Measurements from ENCODE around the gene TTC38.

Gene TTC38

DNA sequence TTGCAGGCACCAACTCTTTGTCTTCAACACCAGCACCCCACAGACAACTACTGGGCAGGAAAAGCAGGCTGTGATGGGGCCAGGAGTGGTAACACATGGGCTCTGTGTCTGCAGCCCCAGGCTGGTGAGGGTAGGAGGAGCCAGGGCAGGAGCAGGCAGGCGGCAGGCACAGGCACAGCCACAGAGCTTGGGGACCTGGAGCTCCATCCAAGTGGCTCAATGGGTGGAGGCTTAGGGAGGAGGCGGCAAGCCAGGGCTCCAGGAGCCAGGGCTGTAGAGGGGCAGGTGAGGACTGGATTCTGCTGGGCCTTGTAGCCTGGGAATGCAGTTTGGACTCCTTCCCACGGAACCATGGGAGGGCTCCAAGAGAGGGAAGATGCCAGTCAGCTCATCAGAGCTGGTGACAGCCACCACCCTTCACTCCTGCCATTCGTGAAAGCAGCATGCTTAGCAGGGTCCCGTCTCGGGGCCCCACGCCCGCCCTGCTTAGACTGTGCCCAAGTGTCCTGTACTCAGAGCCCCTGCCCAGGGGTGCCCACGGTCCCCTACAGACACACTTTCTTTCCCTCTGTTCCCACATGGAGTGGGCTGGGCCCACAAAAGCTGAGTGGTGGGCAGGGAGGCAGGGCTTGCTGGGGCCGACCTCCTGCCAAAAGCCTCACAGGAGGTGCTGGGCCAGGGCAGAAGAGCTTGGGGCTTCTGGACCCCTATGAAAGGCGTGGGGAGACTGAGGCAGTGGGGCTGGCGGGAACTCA, 12.4 kb downstream of the TTC38 start:
- DNase-seq: no peak

DNA sequence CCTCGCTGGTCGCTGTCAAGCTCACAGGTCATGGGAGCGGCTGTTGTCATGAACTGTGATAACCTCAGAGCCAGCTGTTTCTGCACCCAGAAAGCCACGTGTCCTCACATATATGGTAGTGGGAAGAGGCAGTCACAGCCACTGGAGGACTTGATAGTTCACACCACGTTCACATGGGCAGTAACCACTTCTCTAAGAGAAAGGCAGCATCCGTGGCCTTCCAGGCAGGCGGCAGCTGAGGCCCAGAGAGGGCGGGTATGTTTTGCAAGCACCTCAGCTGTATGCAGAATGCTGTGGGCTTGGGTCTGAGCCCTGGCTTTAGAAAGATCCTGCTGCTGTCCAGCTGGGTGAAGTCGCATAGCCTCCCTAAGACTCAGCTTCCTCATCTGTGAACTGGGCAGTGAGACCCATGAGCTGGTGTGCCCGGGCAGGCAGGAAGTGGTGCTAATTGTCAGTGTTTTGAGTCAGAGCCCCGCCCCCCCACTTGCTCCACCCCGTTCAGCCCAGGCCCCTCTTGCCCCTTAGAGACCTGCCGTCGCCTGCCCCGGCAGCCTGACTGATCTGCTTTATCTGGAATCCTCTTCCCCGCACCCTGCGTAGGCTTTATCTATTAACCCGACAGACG, 13.3 kb downstream of the TTC38 start:
- DNase-seq: no peak

DNA sequence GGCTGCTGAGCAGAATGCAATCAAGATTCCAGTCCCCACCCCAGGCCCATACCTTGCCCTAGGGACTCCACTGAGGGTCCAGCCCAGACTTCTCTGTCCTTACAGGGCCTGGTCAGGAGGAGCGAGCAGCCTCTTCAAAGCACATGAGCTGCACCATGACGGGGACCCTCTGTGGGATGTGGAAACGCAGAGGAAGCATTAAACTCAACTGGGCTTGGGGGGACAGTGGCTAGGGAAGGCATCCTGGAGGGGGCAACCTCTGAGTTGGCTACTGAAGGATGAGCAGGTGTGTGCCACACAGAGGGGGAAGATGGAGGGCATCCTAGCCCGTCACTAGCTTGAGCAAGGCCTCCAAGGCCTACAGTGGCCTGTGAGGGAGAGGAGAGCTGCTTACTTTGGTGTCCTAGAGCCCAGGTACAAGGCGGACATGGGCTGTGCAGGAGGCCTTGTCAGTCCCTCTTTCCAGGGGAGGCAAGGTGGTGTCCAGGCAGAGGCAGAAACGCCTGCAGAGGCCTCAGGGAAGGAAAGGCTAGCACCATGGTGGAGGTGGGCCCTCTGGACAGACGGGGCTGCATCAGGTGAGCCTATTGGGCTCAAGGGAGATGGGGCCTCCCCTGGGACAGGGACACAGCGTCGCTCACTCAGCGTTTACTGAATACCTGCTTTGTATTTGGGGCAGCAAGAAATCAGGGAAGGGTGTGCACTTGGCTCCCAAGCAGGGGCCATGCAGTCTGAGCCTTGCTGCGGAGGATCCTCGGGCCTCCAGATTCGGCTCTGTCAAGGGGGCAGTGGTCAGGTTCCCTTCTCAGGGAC, 14.3 kb downstream of the TTC38 start:
- no peak for DNase-seq

DNA sequence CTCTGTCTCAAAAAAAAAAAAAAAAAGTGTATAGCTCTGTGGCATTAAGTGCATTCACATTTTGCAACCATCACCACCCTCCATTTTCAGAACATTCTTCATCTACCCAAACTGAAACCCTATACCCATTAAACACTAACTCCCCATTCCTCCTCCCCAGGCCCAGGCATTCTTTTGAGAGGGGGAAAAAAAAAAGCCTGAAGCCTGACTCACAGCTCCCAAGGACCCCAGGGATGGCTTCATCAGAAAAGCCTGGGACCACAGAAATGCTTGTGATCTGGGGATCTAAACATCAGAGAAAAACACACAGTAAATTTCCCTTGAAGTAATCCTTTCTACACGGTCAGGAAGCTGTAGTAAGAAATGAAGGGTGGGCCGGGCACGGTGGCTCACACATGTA, 18.2 kb downstream of the TTC38 start:
- DNase-seq: no peak

DNA sequence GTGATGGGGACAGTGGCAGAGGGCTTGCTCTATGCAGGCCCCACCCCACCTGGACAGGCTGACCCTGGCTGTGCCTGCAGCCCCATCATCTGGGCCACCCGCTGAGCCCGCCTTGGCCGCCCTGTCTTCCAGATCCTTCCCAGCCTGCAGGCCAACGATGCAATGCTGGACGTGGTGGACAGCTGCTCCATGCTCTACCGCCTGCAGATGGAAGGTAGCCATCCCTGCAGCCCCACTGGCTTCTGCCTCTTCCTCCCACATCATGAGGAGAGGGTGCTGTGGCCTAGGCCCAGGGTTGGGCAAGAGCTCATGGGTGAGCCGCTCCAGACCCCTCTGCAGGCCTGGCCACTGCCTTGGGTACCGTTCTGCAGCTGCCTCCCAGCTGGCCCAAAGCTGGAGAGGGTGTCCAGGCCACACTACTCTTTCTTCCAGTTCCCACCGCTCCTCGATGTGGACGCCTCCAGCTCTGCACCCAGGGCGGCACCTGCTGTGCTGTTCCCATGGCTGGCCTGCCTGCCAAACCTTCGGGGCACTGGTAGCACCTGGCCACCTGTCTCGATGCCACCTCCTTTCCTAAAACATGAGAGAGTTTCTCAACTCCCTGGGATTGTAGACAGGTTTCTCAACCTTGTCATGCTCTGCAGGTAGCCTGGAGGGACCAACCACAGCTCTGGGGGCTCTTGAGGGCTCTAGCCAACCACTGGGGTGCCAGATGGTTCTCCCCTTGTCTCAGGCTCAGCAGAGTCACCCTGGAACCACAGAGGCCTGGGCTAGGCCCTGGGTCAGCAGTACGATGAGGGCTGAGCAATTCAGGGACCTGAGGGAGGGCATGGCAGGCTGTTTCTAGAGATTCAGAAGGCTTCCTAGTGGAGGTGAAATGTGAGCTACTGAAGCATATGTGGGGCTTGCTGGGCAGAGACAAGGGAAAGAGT, 19.4 kb downstream of the TTC38 start:
- DNase-seq: no peak

DNA sequence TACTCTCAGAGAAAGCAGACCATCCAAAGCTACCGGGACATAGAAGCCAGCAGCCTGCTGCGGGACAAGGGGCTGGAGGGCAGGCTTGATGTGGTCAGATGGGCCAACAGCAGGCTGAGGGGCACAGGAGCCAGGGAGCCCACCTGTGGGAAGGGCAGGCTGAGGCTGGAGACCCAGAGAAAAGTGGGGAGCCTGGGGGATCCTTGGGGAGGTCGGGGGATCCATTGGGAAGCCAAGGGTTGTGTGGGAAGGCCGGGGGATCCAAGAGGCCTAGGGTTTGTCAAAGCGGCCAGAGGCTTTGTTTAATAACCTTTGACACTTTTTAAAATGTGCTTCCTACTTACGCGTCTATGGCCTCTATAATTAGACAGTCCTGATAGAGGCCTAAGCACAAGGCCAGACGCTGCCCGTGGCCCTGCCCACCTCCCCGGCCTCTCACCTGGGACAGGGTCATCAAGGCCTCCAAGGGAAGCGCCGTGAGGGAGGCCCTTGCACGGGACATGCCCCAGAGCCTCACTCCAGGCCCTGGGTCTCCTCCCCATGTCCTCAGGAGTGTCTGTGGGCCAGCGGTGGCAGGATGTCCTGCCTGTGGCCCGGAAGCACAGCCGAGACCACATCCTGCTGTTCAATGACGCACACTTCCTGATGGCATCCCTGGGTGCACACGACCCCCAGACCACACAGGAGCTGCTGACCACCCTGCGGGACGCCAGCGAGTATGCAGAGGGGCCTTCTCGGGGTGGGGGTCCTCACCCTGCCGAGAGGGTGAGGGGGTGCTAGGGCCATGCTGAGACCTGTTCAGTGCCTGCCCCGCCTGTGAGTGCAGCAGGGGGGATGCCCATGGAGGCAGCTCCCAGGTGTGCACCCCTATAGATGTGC, 20.3 kb downstream of the TTC38 start:
- no peak for DNase-seq

DNA sequence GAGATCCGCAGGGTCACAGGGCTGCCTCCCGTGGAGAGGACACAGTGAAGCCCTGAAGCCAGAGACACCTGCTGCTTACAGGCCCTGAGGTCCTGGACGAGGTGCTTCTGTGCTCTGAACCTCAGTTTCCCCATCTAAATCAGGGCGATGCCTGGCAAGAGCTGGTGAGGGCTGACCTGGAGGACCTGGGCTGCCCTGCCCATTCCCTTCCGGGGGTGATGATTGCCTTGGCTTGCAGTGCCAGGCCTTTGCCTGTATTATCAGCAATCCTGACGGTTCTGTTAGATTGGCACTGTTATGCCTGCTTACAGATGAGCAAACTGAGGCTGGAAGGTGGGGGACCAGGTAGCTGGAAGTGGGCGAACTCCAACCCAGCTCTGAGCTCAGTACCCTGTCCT, 21.0 kb downstream of the TTC38 start:
- no peak for DNase-seq

DNA sequence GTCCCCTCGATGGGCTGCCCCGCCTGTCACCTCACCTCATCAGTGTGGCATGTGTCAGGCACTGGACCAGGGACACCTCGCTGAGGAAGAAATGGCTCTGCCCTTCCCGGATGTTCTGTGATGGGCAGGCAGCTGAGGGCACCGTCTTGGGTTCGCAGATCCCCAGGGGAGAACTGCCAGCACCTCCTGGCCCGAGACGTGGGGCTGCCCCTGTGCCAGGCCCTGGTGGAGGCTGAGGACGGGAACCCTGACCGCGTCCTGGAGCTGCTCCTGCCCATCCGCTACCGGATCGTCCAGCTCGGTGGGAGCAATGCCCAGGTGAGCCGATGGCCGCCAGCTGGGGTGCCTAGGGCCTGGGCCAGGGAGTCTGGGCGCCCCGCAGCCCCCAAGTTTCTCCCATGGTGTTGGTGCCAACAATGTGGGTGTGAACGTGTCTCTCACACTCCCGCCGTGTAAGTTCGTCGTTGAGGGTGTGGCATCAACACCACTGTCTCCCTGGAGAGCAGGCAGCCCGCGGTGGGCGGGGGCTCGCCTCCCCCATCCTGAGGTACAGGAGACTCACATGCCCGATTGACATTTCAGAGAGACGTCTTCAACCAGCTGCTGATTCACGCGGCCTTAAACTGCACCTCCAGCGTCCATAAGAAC, 21.6 kb downstream of the TTC38 start:
- DNase-seq: no peak

DNA sequence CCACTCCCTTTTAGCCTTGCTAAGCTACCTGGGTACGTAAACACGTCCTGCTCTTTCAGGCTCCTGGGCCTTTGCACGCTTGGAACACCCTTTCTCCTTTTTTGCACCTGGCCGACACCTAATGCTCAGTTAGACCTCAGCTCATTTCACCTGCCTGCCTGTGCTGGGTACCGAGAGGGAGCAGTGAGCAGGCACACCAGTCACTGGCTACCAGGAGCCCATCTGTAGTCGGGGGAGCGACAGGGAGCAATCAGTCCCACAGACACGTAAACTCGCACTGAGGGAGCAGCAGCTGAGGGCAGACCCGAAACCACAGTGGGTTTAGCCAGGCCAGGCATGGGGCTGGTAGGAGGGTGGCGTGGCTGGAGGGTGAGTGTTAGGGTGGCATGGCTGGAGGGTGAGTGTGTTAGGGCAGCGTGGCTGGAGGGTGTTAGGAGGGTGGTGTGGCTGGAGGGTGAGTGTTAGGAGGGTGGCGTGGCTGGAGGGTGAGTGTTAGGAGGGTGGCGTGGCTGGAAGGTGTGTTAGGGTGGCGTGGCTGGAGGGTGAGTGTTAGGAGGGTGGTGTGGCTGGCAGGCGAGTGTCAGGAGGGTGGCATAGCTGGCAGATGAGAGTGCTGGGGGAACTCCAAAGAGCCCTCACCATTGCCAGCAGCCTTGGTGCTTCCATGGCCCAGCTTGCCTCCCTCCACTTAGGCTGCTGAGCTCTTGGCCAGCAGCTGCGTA, 22.5 kb downstream of the TTC38 start:
- DNase-seq: no peak

DNA sequence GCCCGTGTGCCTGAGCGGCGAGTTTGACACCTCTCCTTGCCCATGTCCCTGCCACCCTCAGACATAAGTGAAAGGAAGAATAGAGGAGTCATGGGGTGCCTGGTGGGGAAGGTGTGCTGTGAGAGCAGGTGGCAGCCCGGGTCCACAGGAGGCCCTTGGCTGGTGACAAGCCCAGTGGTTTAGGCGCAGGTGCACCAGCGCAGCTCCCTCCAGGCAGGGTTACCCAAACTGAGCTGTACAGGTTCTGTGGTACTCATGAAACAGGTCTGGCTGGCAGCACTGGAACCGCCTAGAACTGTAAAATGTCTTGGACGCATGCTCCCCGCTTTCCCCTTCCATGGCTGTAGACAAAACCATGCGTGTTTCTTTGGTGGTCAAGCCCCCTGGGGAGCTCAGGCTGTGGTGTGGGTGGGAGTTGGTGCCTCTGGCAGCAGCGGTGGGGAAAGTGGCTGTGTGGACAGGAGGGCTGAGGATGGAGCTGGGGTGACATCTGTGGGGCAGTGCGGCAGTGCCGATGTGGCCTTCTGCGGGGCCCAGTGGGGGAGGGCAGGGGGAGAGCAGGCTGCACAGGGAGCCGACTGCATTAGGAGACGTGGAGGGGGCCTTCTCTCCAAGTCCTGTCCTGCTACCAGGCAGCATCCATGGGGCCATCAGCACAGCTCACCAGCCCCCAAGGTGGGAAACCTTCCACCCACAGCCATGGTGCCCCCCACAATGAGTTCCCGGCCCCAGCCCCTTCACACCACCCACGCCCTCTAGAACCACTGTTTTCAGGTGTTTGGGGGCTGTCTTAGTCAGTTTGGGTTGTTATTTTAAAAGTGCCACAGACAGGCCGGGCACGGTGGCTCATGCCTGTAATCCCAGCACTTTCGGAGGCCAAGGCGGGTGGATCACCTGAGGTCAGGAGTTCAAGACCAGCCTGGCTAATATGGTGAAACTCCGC, 23.3 kb downstream of the TTC38 start:
- DNase-seq: no peak

DNA sequence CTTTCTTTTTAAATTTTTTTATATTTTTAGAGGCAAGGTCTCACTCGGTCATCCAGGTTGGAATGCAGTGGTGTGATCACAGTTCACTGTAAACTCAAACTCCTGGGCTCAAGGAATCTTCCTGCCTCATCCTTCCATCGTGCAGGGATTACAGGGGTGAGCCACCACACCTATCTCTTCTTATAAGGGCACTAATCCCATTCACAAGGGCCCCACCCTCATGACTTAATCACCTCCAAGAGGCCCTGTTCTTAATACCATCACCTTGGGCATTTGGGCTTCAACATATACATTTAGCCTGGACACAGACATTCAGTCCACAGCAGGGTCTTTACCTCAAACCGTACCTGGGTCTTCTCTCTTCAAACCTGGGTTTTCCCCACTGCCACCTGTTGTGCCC, 24.4 kb downstream of the TTC38 start:
- DNase-seq: no peak

DNA sequence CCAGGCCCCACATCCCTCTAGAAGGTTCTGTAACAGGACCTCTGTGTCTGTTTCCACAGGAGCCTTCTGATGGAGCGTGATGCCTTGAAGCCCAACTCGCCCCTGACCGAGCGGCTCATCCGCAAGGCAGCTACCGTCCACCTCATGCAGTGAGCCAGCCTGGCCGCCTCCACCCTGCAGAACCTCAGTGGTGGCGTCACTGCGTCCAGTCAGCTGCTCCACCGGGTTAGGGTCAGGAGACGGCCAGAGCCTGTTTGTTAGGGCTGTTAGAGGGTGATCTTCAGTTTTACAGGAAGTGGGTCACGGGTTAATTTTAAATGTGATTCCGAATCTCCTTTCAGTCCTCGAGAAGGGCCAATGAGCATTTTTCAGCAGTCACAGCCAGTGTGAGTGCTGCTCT, 24.9 kb downstream of the TTC38 start:
- DNase-seq: no peak

DNA sequence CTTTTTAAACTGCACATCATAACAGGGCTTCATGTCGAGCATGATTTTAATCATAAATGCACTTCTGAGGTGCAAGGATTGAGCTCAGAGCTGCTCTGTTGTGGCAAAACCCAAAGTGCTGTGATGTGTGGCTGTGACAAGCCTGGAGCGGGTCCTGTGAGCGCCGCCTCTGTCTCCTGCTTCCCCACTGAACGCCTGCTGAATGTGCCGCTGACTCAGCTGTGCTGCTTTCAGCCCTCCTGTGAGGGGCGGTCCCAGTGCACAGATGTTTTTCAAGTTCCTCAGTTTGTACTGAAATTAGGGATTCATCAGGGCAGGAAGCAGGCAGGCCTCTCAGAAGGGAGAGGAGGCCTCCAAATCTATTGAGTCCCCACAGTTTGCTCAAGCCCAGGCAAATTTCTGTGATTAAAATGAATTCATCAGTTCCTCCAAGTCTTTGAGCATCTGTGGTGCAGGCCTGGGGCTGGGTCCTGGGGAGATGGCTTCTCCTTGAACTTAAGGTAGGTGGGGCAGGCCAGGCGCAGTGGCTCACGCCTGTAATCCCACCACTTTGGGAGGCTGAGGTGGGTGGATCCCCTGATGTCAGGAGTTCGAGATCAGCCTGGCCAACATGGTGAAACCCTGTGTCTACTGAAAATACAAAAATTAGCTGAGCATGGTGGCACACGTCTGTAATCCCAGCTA, 25.9 kb downstream of the TTC38 start:
- peak; percentile 69 for DNase-seq

DNA sequence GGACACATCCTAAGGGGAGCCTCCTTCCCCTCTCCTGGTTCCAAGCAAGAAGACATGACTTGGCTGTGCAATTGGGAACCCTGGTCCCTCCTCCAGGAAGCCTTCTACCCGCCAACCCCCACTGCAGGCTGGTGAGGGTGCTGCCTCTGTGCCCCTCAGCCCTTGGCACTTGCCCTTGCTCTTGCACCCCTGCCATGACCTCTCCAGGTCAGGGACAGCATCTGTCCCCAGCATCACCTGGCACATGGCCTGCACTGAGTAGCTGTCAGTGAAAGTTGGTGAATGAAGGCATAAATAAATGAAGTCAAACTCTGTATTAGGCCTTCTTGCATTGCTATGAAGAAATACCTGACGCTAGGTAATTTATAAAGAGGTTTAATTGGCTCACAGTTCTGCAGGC, 27.0 kb downstream of the TTC38 start:
- no peak for DNase-seq

DNA sequence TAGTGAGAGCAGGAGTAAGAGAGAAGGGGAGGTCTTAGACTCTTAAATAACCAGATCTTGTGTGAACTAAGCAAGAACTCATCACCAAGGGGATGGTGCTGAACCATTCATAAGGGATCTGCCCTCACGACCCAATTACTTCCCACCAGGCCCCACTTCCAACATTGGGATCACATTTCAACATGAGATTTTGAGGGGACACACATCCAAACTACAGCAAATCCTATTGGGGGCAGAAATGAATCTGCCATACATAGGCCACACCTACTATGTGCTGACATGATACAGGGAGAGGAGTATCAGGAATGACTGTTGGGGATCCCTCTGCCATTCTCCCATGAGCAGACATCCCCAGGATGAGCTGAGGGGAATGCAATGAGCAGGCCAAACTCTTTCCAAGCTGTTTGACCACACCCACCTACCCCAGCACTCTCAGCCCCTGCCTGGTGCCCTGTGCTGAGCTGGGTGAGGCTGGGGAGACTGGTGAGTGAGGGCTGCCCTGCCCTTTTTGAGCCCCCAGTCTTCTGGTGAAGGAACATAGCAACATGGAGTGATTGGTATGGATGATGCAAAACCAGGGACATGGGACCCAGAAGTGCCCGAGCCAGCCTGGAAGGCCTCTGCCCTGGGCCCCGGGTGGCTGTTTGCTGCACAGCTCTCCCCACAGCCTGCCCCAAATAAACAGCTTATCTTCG, 27.6 kb downstream of the TTC38 start:
- no peak for DNase-seq

DNA sequence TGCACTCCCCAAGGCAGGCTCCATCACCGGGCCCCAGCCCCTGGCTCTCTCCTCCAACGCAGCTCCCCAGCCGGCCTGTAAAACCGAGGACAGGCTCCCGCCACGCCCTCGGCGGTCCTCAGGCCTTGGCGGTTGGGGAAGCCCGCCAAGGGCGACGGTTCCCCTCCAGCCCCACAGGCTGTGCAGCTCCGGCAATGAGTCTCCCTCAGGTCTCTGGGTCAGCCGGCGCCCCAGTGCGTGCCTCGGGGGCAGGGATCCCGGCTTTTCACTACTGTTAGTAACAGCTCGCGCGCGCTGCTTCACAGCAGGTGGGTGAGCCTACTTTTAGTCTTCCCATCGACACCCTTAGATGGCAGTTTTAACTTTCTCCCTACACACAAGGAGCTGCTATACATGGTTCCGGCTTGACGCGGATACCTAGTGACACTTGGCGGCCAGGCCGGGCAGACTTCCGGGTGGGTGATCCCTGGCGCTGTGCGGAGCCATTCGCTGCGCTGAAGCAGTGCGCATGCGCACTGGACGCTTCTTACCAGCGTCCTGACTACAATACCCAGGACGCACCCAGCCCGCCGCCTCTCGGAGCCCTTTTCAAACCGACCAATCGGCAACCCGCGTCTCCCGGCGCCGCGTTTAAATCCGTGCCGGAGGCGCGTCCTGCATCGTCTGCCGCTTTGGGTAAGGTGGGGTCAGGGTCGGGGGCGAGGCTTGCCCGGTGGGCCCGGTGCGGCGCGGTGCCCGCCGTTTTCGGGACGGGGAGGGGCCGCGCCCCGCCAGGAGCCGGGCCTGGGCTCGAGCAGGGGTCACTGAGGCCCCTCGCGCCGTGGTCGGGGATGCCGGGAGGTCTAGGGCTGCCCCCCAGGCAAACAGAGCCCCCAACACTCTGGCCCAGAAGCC, 28.7 kb downstream of the TTC38 start, which contains the start of gene GTSE1:
TSS of gene GTSE1 (plus strand) at position 614 of the 894 bp plus-strand sequence. CDS start 531 bp downstream, outside the sequence.
- peak; percentile 99 for DNase-seq

Measured in EL (cell line).